Gastroesophageal sphincter (tissue), 4 donors: ENCODE results near the gene HIGD2A. TPM values are rescaled to one million over a fixed set of nuclear protein-coding genes. Genes with fewer than 3 reads are reported as not detected.

Experiments
- ATAC-seq: fragments of 150-250 bp; one replicate; pipeline ENCODE4 v1.9.1; 2016; ENCODE audit warnings: mild to moderate bottlenecking, moderate library complexity
- H3K27ac ChIP-seq, 4 donors: fragments of 200-600 bp; sonication (generic) in 3 of 4; 1 replicate in 3 of 4; 2 replicates in 1 of 4; pipeline ENCODE4 v1.5.1; 2016 to 2019
- H3K27me3 ChIP-seq: fragments of 200-600 bp; sonication (generic); one replicate; pipeline ENCODE4 v1.5.1; 2019
- H3K36me3 ChIP-seq, 2 donors: fragments of 200-600 bp; sonication (generic); one replicate each; pipeline ENCODE4 v1.5.1; 2019; ENCODE audit warnings: control low read depth in 1 of 2
- H3K4me1 ChIP-seq, 3 donors: fragments of 200-600 bp; sonication (generic); 1 replicate in 2 of 3; 2 replicates in 1 of 3; pipeline ENCODE4 v1.5.1; 2016 to 2019; ENCODE audit warnings: control low read depth in 2 of 3
- H3K4me3 ChIP-seq, 2 donors: fragments of 200-600 bp; sonication (generic); one replicate each; pipeline ENCODE4 v1.5.1; 2019; ENCODE audit warnings: mild to moderate bottlenecking in 1 of 2, moderate library complexity in 1 of 2
- H3K9me3 ChIP-seq, 3 donors: fragments of 200-600 bp; sonication (generic); one replicate each; pipeline ENCODE4 v1.5.1; 2017 to 2019; ENCODE audit warnings: control low read depth in 2 of 3
- CTCF ChIP-seq, 4 experiments: fragments of 200-600 bp in 2 of 4; fragments of 450-650 bp in 2 of 4; sonication (generic) in 1 of 4; IDR thresholded peaks; one replicate each; pipeline ENCODE4 v1.5.1; 2017 to 2019; ENCODE audit warnings: antibody characterized with exemption in 4 of 4, mild to moderate bottlenecking in 2 of 4, moderate library complexity in 2 of 4
- EP300 ChIP-seq: sonication (generic); formaldehyde crosslinking; IDR thresholded peaks from one replicate; pipeline ENCODE4 v1.6.1; 2017; ENCODE audit warnings: antibody characterized with exemption, mild to moderate bottlenecking
- POLR2A ChIP-seq, 2 donors: fragments of 450-650 bp; IDR thresholded peaks; one replicate each; pipeline ENCODE4 v1.6.1; 2017; ENCODE audit warnings: antibody characterized with exemption in 2 of 2, mild to moderate bottlenecking in 2 of 2, moderate library complexity in 1 of 2
- POLR2AphosphoS5 ChIP-seq: sonication (generic); formaldehyde crosslinking; IDR thresholded peaks from one replicate; pipeline ENCODE4 v1.6.1; 2017; ENCODE audit warnings: antibody characterized with exemption
- WGBS, 2 donors: methylation state at CpG; one replicate each; pipeline ENCODE4 v1.1.5; 2018; ENCODE audit warnings: low coverage in 1 of 2; 5-methylcytosine and 5-hydroxymethylcytosine counted together
- total RNA-seq, 4 donors: library from RNA; depleted of rRNA; stranded (reverse); fragments of >200 nt; gene quantifications; one replicate each; pipeline ENCODE4 v1.1.0, GENCODE V29; 2016

The HIGD2A gene
- total RNA-seq, 4 donors from 2014 or later: 87.1 to 190 (median 157) TPM

DNA sequence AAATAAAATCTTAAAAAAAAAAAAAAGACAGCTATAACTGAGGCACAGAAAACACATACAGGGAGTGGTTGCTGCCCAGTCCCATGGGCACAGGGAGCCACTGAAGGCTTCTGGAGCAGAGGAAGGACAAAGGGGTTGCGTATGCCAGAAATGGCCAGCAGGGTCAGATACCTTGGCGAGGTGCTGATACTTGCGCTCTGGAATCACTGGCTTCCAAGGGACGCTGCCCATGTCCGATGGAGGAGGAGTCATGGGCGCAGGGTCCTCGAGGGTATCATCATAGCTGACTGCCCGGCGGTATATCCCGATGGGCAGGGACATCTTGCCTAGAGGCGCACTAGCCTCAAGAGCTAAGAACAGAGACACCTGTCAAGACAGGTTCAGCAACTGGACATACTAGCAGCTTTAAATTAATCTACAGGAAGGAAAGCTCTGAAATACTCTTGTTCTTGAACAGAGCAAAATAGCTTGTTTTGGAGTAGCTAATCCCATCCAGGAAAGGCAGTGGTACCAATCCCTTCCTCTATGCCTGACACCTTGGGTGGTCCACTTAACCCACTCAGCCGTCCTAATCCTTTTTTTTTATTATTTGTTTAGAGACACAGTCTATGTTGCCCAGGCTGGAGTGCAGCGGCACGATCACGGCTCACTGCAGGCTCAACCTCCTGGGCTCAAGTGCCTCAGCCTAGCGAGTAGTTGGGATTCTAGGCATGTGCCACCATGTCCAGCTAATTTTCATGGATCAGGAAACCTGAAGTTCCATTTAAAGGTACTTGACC lies 33.0 kb upstream of the HIGD2A start:
- WGBS, 2 donors: 73% methylated on average over 3 to 11 of the region's 16 CpGs
- TF ChIP-seq POLR2A (IDR thresholded peaks at IDR 0.05): no peak
- no peak for TF ChIP-seq EP300
- no peak for TF ChIP-seq CTCF (IDR thresholded peaks at IDR 0.05)
- TF ChIP-seq POLR2AphosphoS5: no peak
- Histone ChIP-seq H3K27me3 (no peaks in the 10 kb centered on the region), H3K9me3 (no peaks in the 10 kb centered on the region), H3K36me3 (peaks cover 0 to 90% of the 10 kb centered on the region in 2 donors), H3K4me1 (peaks cover 0 to 35% (median 12%) of the 10 kb centered on the region in 3 donors), H3K4me3 (no peak overlapping the region), H3K27ac (no peak overlapping the region)
- ATAC-seq: no peak

GRCh38 chr5:176356179-176356566 lies 32.4 kb upstream of the HIGD2A start:
- Histone ChIP-seq H3K9me3 (no peaks in the 10 kb centered on the region), H3K27me3 (no peaks in the 10 kb centered on the region), H3K4me1 (peaks cover 0 to 40% (median 13%) of the 10 kb centered on the region in 3 donors), H3K4me3 (no peak overlapping the region), H3K36me3 (peaks cover 0 to 84% of the 10 kb centered on the region in 2 donors), H3K27ac (no peak overlapping the region)
- 80 to 90% methylated on average over 3 of the region's 3 CpGs for whole genome bisulfite sequencing, 2 donors
- TF ChIP-seq CTCF (IDR thresholded peaks at IDR 0.05): no peak
- no peak for TF ChIP-seq POLR2A (IDR thresholded peaks at IDR 0.05)
- TF ChIP-seq POLR2AphosphoS5: no peak
- TF ChIP-seq EP300: no peak
- no peak for ATAC-seq

GRCh38 chr5:176359658-176360057 lies 28.9 kb upstream of the HIGD2A start:
- H3K36me3 ChIP-seq: peaks cover 0 to 49% of the 10 kb centered on the region in 2 donors

GRCh38 chr5:176360894-176361436 lies 27.6 kb upstream of the HIGD2A start:
- no peak for TF ChIP-seq EP300
- no peak for TF ChIP-seq CTCF (IDR thresholded peaks at IDR 0.05)
- TF ChIP-seq POLR2AphosphoS5: no peak
- no peak for TF ChIP-seq POLR2A (IDR thresholded peaks at IDR 0.05)
- peak overlapping the region; percentile 78 to 94 for H3K4me3 ChIP-seq
- peaks cover 0 to 36% of the 10 kb centered on the region in 2 donors for H3K36me3 ChIP-seq
- H3K27ac ChIP-seq: peak overlapping the region; percentile 52 to 83 (median 82)
- no peaks in the 10 kb centered on the region for H3K27me3 ChIP-seq
- WGBS, 2 donors: 2% methylated on average over 11 of the region's 27 CpGs; no CpG with 5 or more reads in 1 of the 2 donors
- H3K9me3 ChIP-seq: no peaks in the 10 kb centered on the region
- ATAC-seq: no peak
- H3K4me1 ChIP-seq: peaks cover 0 to 48% (median 13%) of the 10 kb centered on the region in 3 donors

More at GRCh38 chr5:176359658-176360057, 28.9 kb upstream of the HIGD2A start:
- 63 to 68% methylated on average over 4 of the region's 4 CpGs for WGBS, 2 donors
- peaks cover 0 to 50% (median 13%) of the 10 kb centered on the region in 3 donors for H3K4me1 ChIP-seq
- no peak for ATAC-seq
- no peaks in the 10 kb centered on the region for H3K9me3 ChIP-seq
- H3K27me3 ChIP-seq: no peaks in the 10 kb centered on the region
- H3K27ac ChIP-seq: no peak overlapping the region
- TF ChIP-seq POLR2A (IDR thresholded peaks at IDR 0.05) (no peak), CTCF (IDR thresholded peaks at IDR 0.05) (no peak), POLR2AphosphoS5 (no peak), EP300 (no peak)
- peak overlapping the region in 1 of 2 donors; percentile 78 for H3K4me3 ChIP-seq
